Upper lobe of left lung (tissue), 4 donors: ENCODE results near the gene SAMD3.
"Not testable (repeated sequence)": the region's sequence is repeated elsewhere in the genome, so short reads cannot be mapped to it uniquely, and the experiment has no call there.

Source experiments
- POLR2A ChIP-seq, 4 donors: fragments of 450-650 bp; IDR thresholded peaks; one replicate each; pipeline ENCODE4 v1.5.1; 2016 to 2017; ENCODE audit warnings: antibody characterized with exemption in 4 of 4, mild to moderate bottlenecking in 2 of 4
- TF ChIP-seq, protein P1 (sequence below), 6 experiments: fragments of 450-650 bp in 4 of 6; fragments of 200-600 bp in 2 of 6; sonication (generic) in 2 of 6; IDR thresholded peaks; one replicate each; pipeline ENCODE4 v1.5.1; 2016 to 2019; ENCODE audit warnings: antibody characterized with exemption in 6 of 6

DNA sequence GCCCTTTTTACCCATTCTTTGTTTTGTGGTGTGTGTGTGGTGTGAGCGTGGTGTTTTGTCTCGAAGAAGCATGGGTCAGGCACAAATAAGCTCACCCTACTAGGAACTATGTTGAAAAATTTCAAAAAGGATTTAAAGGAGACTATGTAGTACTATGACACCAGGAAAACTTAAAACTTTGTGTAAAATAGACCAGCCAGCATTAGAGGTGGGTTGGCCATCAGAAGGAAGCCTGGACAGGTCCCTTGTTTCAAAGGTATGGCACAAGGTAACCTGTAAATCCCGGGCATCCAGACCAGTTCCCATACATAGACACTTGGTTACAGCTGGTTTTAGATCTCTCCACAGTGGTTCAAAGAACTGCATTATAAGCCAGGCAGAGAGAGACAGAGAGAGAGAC is 38.8 kb upstream of the SAMD3 start:
- TF ChIP-seq POLR2A (IDR thresholded peaks at IDR 0.05) = not testable (repeated sequence)
- TF ChIP-seq, protein P1, sequence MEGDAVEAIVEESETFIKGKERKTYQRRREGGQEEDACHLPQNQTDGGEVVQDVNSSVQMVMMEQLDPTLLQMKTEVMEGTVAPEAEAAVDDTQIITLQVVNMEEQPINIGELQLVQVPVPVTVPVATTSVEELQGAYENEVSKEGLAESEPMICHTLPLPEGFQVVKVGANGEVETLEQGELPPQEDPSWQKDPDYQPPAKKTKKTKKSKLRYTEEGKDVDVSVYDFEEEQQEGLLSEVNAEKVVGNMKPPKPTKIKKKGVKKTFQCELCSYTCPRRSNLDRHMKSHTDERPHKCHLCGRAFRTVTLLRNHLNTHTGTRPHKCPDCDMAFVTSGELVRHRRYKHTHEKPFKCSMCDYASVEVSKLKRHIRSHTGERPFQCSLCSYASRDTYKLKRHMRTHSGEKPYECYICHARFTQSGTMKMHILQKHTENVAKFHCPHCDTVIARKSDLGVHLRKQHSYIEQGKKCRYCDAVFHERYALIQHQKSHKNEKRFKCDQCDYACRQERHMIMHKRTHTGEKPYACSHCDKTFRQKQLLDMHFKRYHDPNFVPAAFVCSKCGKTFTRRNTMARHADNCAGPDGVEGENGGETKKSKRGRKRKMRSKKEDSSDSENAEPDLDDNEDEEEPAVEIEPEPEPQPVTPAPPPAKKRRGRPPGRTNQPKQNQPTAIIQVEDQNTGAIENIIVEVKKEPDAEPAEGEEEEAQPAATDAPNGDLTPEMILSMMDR (IDR thresholded peaks at IDR 0.05) = not testable (repeated sequence)
